GM19193 (cell line): Measurements from ENCODE around the gene TSEN54.

Experiments
- POLR2A ChIP-seq: IDR thresholded peaks from 4 replicates; pipeline ENCODE4 v1.6.1; 2011; ENCODE audit not compliant: insufficient read depth, insufficient read length; ENCODE audit errors: extremely low read depth

Gene TSEN54

GRCh38 chr17:75555679-75556153 lies 39.4 kb downstream of the TSEN54 start:
- TF ChIP-seq POLR2A = no peak

GRCh38 chr17:75557075-75557851 lies 40.9 kb downstream of the TSEN54 start:
- no peak for TF ChIP-seq POLR2A

GRCh38 chr17:75557852-75558665 lies 41.7 kb downstream of the TSEN54 start:
- TF ChIP-seq POLR2A = no peak

- TF ChIP-seq POLR2A = no peak
Observed at GRCh38 chr17:75558666-75559530, 42.6 kb downstream of the TSEN54 start.

GRCh38 chr17:75559958-75560533 lies 43.7 kb downstream of the TSEN54 start:
- no peak for TF ChIP-seq POLR2A

- TF ChIP-seq POLR2A = no peak
Observed at GRCh38 chr17:75561927-75562603, 45.7 kb downstream of the TSEN54 start.

GRCh38 chr17:75563063-75563758 lies 46.9 kb downstream of the TSEN54 start:
- TF ChIP-seq POLR2A = no peak

- no peak for TF ChIP-seq POLR2A
Observed at GRCh38 chr17:75564195-75564594, 47.9 kb downstream of the TSEN54 start.

GRCh38 chr17:75565066-75565465 lies 48.7 kb downstream of the TSEN54 start:
- TF ChIP-seq POLR2A = no peak

GRCh38 chr17:75565618-75566017 lies 49.3 kb downstream of the TSEN54 start:
- TF ChIP-seq POLR2A = no peak

GRCh38 chr17:75566416-75566815 lies 50.1 kb downstream of the TSEN54 start:
- no peak for TF ChIP-seq POLR2A

GRCh38 chr17:75566834-75567233 lies 50.5 kb downstream of the TSEN54 start:
- no peak for TF ChIP-seq POLR2A

- no peak for TF ChIP-seq POLR2A
Observed at GRCh38 chr17:75568412-75569255, 52.3 kb downstream of the TSEN54 start.

GRCh38 chr17:75570034-75570676 lies 53.8 kb downstream of the TSEN54 start:
- no peak for TF ChIP-seq POLR2A
